ENCODE results near the gene VWF. TPM values are rescaled to one million over a fixed set of nuclear protein-coding genes. Genes with fewer than 3 reads are reported as not detected.

VWF gene
- total RNA-seq, 1 experiment from 2014 or later, result not detected

GRCh38 chr12:6071589-6071988 is 52.9 kb downstream of the VWF start:
- H3K4me1 ChIP-seq (ENCODE audit: insufficient read depth, low read length), result peaks cover 9% of the 10 kb centered on the region; the same call in 1 of the 2 replicates
- no peaks in the 10 kb centered on the region for H3K9me2 ChIP-seq (replicated peaks; ENCODE audit: low read length)
- no peaks in the 10 kb centered on the region for H3K9me3 ChIP-seq (ENCODE audit: low read length)
- H3K4me2 ChIP-seq (ENCODE audit: low read length), result no peak overlapping the region
- TF ChIP-seq EZH2phosphoT487 (IDR thresholded peaks at IDR 0.05; ENCODE audit: borderline replicate concordance, low read length) (no peak), EZH2 (IDR thresholded peaks at IDR 0.05; ENCODE audit: low read length, unreplicated experiment) (no peak), CTCF (conservative IDR thresholded peaks at IDR 0.05; ENCODE audit: low read depth, low read length) (no peak)
- H3K9ac ChIP-seq (ENCODE audit: low read length), result no peak overlapping the region
- ATAC-seq, result no peak
- H3F3A ChIP-seq (ENCODE audit: low read length, unreplicated experiment), result no peaks in the 10 kb centered on the region
- no peak for DNase-seq
- no TSS peak for BruUV-seq (replicated peaks)
- no peaks in the 10 kb centered on the region for H4K20me1 ChIP-seq (ENCODE audit: low read length)
- intact Hi-C loops (cut with micrococcal nuclease), result no loop called here
- H3K27ac ChIP-seq (ENCODE audit: low read length), result no peak overlapping the region
- H3K4me3 ChIP-seq (ENCODE audit: low read length), result no peak overlapping the region
- no peaks in the 10 kb centered on the region for H3K36me3 ChIP-seq (ENCODE audit: low read depth, low read length)
- ChIA-PET POLR2A (ENCODE audit: unreplicated experiment) (no interaction called here), CTCF (no interaction called here)
- no peaks in the 10 kb centered on the region for H3K27me3 ChIP-seq (ENCODE audit: low read length)
- no peak overlapping the region for H2AFZ ChIP-seq (ENCODE audit: low read length)
- no peaks in the 10 kb centered on the region for H3K79me2 ChIP-seq (ENCODE audit: low read length)

- DNase-seq, result no peak
- BruUV-seq (replicated peaks), result no TSS peak
- H4K20me1 ChIP-seq (ENCODE audit: low read length), result no peaks in the 10 kb centered on the region
- no peaks in the 10 kb centered on the region for H3F3A ChIP-seq (ENCODE audit: low read length, unreplicated experiment)
- H3K9ac ChIP-seq (ENCODE audit: low read length), result no peak overlapping the region
- no peak for TF ChIP-seq EZH2phosphoT487 (IDR thresholded peaks at IDR 0.05; ENCODE audit: borderline replicate concordance, low read length)
- TF ChIP-seq CTCF (conservative IDR thresholded peaks at IDR 0.05; ENCODE audit: low read depth, low read length), result no peak
- no peak for TF ChIP-seq EZH2 (IDR thresholded peaks at IDR 0.05; ENCODE audit: low read length, unreplicated experiment)
- H3K36me3 ChIP-seq (ENCODE audit: low read depth, low read length), result no peaks in the 10 kb centered on the region
- H2AFZ ChIP-seq (ENCODE audit: low read length), result no peak overlapping the region
- H3K9me2 ChIP-seq (replicated peaks; ENCODE audit: low read length), result no peaks in the 10 kb centered on the region
- H3K9me3 ChIP-seq (ENCODE audit: low read length), result no peaks in the 10 kb centered on the region
- H3K27me3 ChIP-seq (ENCODE audit: low read length), result no peaks in the 10 kb centered on the region
- H3K4me2 ChIP-seq (ENCODE audit: low read length), result no peak overlapping the region
- POLR2A ChIA-PET (ENCODE audit: unreplicated experiment), result interaction anchor here (0.6 kb wide), 1 partner anchor 235 kb away, joined by 3 read pairs; no protein-coding TSS in a partner anchor
- no peak overlapping the region for H3K27ac ChIP-seq (ENCODE audit: low read length)
- H3K79me2 ChIP-seq (ENCODE audit: low read length), result no peaks in the 10 kb centered on the region
- no peak overlapping the region for H3K4me3 ChIP-seq (ENCODE audit: low read length)
- CTCF ChIA-PET, result interaction anchor here (1.1 kb wide), 1 partner anchor 125 kb away, joined by 3 read pairs; no protein-coding TSS in a partner anchor
- intact Hi-C loops (cut with micrococcal nuclease), result no loop called here
- ATAC-seq, result no peak
- peaks cover 9% of the 10 kb centered on the region; the same call in 1 of the 2 replicates for H3K4me1 ChIP-seq (ENCODE audit: insufficient read depth, low read length)
These were observed 53.8 kb downstream of the VWF start for GRCh38 chr12:6070472-6071257.

Measured in PC-3 (cell line).